Right ventricle myocardium superior (tissue), 1 donor: ENCODE measurements around the gene DPM3. TPM values are rescaled to one million over a fixed set of nuclear protein-coding genes. Genes with fewer than 3 reads are reported as not detected.
"Not testable (repeated sequence)": the region's sequence is repeated elsewhere in the genome, so short reads cannot be mapped to it uniquely, and the experiment has no call there.

Source experiments
- ATAC-seq: fragments of 200-7000 bp; cut with Tn5 transposase; one replicate; pipeline ENCODE4 v1.9.1; 2020; ENCODE audit warnings: mild to moderate bottlenecking; ENCODE audit not compliant: poor library complexity
- DNase-seq: peaks from one replicate; pipeline ENCODE4 v3.0.0-alpha.2; 2020
- intact Hi-C: fragments of 100-400 bp; cut with DNase I; formaldehyde crosslinking; loops from one replicate; pipeline ENCODE4 v1.11.2; 2022
- total RNA-seq: library from RNA; stranded (reverse); fragmentation: NEBNext Ultra II Directional; extraction: Animal tissue kit (Norgen Biotek cat#: 25700); gene quantifications from one replicate; pipeline ENCODE4 v1.2.1, GENCODE V29; 2021
- donor health status: DM: no; HTN: yes; CAD: no; lungs with severe emphysema.

Gene DPM3
- total RNA-seq, 1 donor from 2014 or later: 49.4 TPM

GRCh38 chr1:155130272-155131006 lies 9.9 kb downstream of the DPM3 start:
- intact Hi-C loops: no loop called here
- ATAC-seq: no peak
- no peak for DNase-seq

- ATAC-seq: peak; percentile 9
- intact Hi-C loops: loop anchor here (5.0 kb wide), 2 partner anchors 37 to 38 kb away; no protein-coding TSS in a partner anchor
These were observed 11.4 kb downstream of the DPM3 start for GRCh38 chr1:155128755-155129473.

GRCh38 chr1:155127967-155128754 lies 12.2 kb downstream of the DPM3 start:
- DNase-seq (no peak), ATAC-seq (no peak)
- intact Hi-C loops: loop anchor here (5.0 kb wide), 2 partner anchors 36 to 39 kb away; no protein-coding TSS in a partner anchor

More at GRCh38 chr1:155128755-155129473, 11.4 kb downstream of the DPM3 start:
- peak; percentile 55 for DNase-seq

GRCh38 chr1:155127105-155127966 lies 13.0 kb downstream of the DPM3 start, which contains the start of gene EFNA1:
Gene EFNA1, plus strand, starts transcription at chr1:155127876. Its CDS starts 102 bp downstream, at chr1:155127978.
- DNase-seq (peak; percentile 84), ATAC-seq (peak; percentile 79)
- intact Hi-C loops: loop anchor here (5.0 kb wide), 2 partner anchors 35 to 40 kb away; no protein-coding TSS in a partner anchor

GRCh38 chr1:155126556-155127104 lies 13.7 kb downstream of the DPM3 start:
- DNase-seq (peak; percentile 50), ATAC-seq (peak; percentile 0)
- intact Hi-C loops: loop anchor here (5.0 kb wide), 2 partner anchors 34 to 41 kb away; no protein-coding TSS in a partner anchor

GRCh38 chr1:155125946-155126555 lies 14.3 kb downstream of the DPM3 start:
- ATAC-seq: peak; percentile 1
- intact Hi-C loops: loop anchor here (5.0 kb wide), 2 partner anchors 34 to 41 kb away; no protein-coding TSS in a partner anchor
- peak; percentile 78 for DNase-seq

- ATAC-seq (no peak), DNase-seq (no peak)
- intact Hi-C loops: loop anchor here (5.0 kb wide), 2 partner anchors 33 to 42 kb away; no protein-coding TSS in a partner anchor
These were observed 14.8 kb downstream of the DPM3 start for GRCh38 chr1:155125511-155125945.

- DNase-seq (no peak), ATAC-seq (no peak)
- intact Hi-C loops: loop anchor here (5.0 kb wide), 2 partner anchors 32 to 43 kb away; no protein-coding TSS in a partner anchor
These were observed 15.5 kb downstream of the DPM3 start for GRCh38 chr1:155124503-155125463.

- intact Hi-C loops: no loop called here
- ATAC-seq (no peak), DNase-seq (no peak)
These were observed 16.5 kb downstream of the DPM3 start for GRCh38 chr1:155123801-155124200.

GRCh38 chr1:155122308-155122707 lies 18.0 kb downstream of the DPM3 start:
- ATAC-seq (no peak), DNase-seq (no peak)
- intact Hi-C loops: no loop called here

GRCh38 chr1:155121249-155121648 lies 19.1 kb downstream of the DPM3 start:
- intact Hi-C loops: no loop called here
- ATAC-seq (no peak), DNase-seq (no peak)

GRCh38 chr1:155120253-155120652 lies 20.1 kb downstream of the DPM3 start:
- ATAC-seq: no peak
- DNase-seq: no peak
- intact Hi-C loops: no loop called here

- ATAC-seq, intact Hi-C loops, DNase-seq: not testable (repeated sequence)
These were observed 22.2 kb downstream of the DPM3 start for GRCh38 chr1:155118090-155118489.

GRCh38 chr1:155117610-155118009 lies 22.7 kb downstream of the DPM3 start:
- intact Hi-C loops: no loop called here
- DNase-seq (no peak), ATAC-seq (no peak)

GRCh38 chr1:155116113-155116764 lies 24.1 kb downstream of the DPM3 start:
- intact Hi-C loops: no loop called here
- ATAC-seq (no peak), DNase-seq (no peak)
